Measurements from ENCODE around the gene NRAS. TPM values are rescaled to one million over a fixed set of nuclear protein-coding genes. Genes with fewer than 3 reads are reported as not detected.

Gene NRAS
- total RNA-seq, 1 donor from 2014 or later: 36.7 TPM

DNA sequence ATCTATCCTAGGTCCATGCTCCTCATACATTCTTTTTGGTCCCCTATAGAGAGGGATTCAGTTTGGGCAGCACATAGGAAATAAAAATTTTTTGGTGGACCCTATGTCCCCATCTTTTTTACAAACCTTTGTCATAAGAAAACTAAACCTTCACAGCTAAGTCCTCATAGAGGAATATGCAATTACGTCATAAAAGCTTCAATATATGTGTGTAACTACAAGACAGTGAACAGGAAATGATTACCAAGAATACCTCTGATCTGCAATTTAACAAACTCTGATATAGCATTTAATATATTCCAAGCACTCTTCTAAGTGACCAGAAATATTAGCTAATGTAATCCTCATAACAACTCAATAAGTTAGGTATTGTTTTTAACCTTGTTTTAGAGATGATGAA, 40.5 kb downstream of the NRAS start:
- no peak for DNase-seq

DNA sequence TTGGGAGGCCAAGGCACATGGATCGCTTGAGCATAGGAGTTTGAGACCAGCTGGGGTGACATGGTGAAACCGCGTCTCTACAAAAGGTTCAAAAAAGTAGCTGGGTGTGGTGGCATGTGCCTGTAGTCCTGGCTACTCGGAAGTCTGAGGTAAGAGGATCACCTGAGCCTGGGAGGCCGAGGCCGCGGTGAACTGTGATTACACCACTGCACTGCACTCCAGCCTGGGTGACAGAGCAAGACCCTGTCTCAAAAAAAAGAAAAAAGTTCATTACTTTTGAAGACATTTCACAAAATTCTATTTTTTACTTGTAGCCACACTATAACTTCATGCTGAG, 44.7 kb downstream of the NRAS start:
- no peak for DNase-seq

DNA sequence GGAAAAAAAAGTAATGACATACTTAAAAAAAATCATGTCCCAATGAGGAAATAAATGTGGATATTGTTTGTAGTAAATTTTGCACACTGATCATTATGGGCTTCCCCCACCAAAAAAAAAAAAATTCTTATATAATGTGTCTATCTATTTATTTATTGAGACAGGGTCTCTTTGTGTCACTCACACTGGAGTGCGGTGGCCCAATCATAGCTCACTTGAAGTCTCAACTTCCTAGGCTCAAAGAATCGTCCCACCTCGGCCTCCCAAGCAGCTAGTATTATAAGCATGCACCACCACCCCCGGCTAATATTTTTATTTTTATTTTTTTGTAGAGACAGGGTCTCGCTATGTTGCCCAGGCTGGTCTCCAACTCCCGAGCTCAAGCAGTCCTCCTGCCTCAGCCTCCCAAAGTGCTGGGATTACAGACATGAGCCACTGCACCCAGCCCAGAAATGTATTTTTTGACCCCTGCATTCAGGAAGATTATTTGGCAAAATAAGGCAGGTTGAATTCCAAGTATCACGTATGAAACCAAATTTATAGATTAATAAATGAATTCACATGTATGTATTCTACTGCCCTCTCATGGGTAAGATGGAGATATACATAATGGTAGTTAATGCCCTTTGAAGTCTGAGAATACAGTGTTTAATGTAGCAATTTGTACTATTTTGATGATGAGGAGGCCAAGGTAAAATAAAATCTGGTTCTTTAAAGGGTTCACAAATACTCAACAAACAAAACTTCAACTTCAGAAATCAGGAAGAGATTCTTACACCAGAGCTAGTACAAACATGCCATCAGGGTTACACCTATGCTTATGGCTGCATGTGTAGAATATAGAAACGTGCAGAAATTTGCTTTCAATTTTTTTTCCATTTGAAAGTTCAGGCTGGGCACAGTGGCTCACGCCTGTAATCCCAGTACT, 45.3 kb downstream of the NRAS start:
- DNase-seq: peak; percentile 3

DNA sequence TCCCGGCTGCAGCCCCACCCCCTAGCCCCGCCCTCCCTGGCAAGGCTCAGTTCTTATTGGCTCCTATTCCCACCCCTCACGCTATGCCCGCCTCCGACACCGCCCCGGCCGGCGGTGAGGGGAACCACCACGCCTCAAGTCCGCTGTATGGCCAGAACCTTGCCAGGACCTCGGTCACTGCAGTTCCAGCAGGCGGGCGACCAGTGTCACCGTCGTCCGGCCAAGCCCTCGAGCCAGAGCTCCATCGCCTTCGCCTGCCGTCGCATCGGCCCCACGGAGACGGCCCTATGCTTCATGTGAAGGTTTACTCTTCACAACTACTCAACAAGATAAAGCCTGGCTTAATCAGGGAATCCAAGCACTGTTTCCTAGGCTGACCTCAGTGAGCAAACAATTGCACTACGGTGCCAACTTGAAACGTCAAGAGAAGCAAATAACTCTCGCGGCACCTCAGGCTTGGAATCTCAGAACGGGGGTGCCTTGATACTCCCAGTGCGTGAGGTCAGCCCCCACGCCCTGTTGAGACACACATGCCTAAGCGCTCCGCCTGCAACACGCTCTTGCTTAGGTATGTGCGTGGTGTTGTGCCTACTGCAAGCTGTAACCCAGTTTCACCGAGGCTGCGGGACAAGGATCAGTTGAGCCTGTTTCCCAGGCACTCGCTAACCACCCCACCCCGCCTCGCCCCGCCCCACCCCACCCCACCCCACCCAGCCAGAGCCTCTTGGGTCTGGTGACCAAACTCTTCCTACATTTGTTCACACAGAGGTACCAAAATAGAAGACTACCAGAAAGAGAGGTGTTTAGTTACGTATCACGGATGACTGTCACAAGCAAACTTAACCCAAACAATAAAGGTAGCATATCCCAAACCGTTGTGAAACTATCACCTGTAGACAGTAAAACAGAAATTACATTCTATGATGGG, 46.2 kb downstream of the NRAS start:
- DNase-seq: peak; percentile 80

DNA sequence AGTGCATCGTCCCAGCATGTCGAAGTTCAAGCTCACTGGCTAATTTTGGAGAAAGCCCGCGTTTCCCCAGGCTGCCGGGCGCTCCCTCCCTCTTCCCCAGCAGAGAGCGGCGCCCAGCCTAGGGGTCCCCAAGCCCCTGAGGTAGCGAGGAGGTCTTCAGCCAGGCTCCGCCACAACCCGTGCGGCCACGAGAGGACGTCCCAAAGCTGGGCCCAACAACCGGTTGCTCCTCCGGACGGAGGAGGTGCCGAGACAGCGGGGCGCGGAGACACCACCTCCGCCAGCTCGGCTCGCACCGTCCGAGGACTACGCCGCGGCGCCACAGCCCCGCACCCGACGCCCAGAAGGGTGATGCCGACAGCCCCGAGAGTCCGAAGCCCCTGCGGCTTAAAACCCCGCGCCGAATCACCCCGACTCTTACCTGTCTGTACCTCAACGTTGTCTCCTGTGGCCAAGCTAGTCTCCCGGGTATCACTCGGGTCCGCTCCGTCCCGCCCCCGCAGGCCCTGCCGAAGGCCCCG, 46.9 kb downstream of the NRAS start, which contains the start of gene DENND2C:
DENND2C (minus strand) TSS at position 488 of the 521 bp plus-strand sequence. CDS start 44,065 bp downstream, outside the sequence.
- DNase-seq: no peak

DNA sequence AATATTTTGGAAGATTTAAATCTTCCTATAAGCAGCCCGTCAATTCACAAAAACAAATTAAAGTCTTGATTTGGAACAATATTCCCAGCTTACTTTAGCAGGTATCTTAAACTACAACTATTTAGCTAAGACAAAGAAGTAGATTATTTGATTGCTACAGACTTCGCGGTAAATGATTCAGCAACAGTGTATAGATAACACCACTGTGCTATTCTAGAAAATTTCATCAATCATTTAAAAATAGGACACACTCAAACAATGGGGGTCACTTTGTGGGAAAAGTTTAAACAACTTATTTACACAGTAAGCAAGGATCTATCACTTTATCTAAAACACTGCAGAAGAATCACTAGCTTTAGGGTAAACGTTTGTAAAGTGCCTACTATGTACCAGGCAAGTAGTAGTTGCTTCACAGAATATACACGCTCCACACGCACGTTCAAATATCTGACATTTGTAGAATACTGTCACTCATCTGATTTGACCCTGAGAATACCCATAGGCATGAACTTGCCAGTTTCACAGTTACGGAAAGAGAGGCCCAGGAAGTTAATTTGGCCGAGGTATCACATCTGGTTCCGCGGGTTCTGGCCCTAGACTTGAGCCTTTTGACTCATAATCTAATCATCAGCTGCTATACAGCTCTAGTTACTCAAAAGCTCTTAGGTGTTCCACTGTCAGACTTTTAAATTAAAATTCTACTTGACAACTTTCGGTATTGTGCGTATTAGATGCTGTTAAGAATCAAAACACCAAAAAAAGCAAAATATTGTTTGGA, 47.6 kb downstream of the NRAS start:
- DNase-seq: no peak

DNA sequence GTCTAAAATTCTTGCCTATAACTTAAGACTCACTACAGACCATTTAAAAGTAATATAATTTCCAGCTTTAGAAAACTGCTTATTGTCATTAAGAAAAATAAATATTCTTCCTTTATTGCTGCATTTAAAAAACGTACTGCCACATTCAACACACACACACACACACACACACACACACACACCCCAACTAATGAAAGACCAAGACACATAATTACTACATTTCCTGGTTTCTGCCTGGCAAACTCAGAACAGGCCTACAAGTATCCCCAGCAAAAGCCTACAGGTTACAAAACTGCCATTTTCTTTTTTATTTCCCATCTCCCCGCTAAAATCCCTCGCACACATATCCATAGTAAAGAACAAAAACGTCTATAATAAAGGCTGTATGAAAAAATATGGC, 48.2 kb downstream of the NRAS start:
- DNase-seq: no peak

DNA sequence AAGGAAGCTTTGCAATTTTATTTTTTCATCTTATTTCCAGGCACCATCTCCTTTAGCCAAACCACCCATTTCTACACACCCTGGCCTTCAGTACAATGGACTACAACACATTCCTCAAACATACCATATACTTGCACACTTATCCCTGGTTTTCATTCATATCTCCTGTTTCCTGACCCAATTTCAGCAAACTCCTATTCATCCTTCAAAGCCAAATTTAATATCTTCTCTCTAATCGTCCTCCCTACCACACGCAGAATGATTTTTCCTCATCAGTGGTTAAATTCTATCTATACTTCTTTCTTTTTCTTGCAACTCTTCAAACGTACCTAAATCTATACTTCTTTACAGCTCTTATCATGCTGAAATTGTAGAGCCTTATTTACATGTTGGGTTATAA, 49.6 kb downstream of the NRAS start:
- DNase-seq: no peak

DNA sequence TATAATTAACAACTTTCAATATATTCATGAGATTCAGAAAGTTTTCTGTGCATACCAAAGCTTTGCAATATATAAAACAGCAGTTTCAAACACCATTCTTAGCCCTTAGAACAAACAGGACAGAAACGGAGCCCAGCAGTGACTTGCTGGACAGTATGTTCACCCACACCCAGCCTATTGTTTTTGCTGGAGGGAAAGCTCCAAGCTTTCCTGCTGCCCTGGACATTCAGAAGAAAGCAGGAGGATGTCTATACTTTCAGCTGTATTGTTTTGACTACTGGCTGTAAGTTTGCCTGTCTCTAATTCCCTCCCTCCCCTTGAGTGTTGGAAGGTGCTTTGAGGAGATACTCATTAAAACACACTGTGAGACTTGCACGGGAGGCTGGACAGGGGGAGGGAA, 56.3 kb downstream of the NRAS start:
- DNase-seq: no peak

Small RNAs within 50 kb of the gene (small RNA-seq; reads per million reads assigned to genes)
- gene RN7SL432P (ENCODE audit: low replicate concordance): not detected
- gene RNY1P13 (ENCODE audit: low replicate concordance): 0.07 reads per million

Other genes with a start within 250 kb of the NRAS start
- 61.4 TPM for gene TRIM33, start 205.6 kb downstream of the NRAS start, total RNA-seq
- 30.0 TPM for gene BCAS2, start 135.2 kb downstream of the NRAS start, total RNA-seq
- 14.9 TPM for gene DENND2C, start 46.7 kb downstream of the NRAS start, total RNA-seq
- 8.2 TPM for gene AMPD1, start 21.2 kb downstream of the NRAS start, total RNA-seq
- gene CSDE1, start 41.2 kb upstream of the NRAS start, total RNA-seq: 487 TPM
- gene SIKE1, start 63.9 kb upstream of the NRAS start, total RNA-seq: 69.0 TPM
- not detected for gene SYCP1, start 138.1 kb upstream of the NRAS start, total RNA-seq

Data from skin of body (tissue), 3 donors.